HG03159 (cell line): Measurements from ENCODE around the gene CFAP251.
"Not testable (repeated sequence)": the region's sequence is repeated elsewhere in the genome, so short reads cannot be mapped to it uniquely, and the experiment has no call there.

ENCODE experiments used
- ATAC-seq: cut with Tn5 transposase; IDR thresholded peaks from one replicate; pipeline ENCODE4 v1.9.1; 2021; ENCODE audit warnings: mild to moderate bottlenecking, moderate library complexity; ENCODE audit not compliant: unreplicated experiment

Gene CFAP251

GRCh38 chr12:121917950-121918678, at the start of gene CFAP251:
Gene CFAP251 (plus strand): TSS chr12:121918592. CDS start chr12:121921306, 2,714 bp downstream.
- ATAC-seq, result peak; percentile 90

GRCh38 chr12:121869229-121869628, 49.2 kb upstream of the CFAP251 start:
- ATAC-seq, result not testable (repeated sequence)

- no peak for ATAC-seq
Measured at GRCh38 chr12:121871467-121871866, 46.9 kb upstream of the CFAP251 start.

- ATAC-seq, result no peak
Measured at GRCh38 chr12:121872546-121873215, 45.7 kb upstream of the CFAP251 start.

- ATAC-seq, result no peak
Measured at GRCh38 chr12:121873216-121873569, 45.2 kb upstream of the CFAP251 start.

GRCh38 chr12:121874071-121874470, 44.3 kb upstream of the CFAP251 start:
- no peak for ATAC-seq

- ATAC-seq, result no peak
Measured at GRCh38 chr12:121875582-121875981, 42.8 kb upstream of the CFAP251 start.

GRCh38 chr12:121876080-121876447, 42.3 kb upstream of the CFAP251 start:
- ATAC-seq, result not testable (repeated sequence)

- no peak for ATAC-seq
Measured at GRCh38 chr12:121883315-121883660, 35.1 kb upstream of the CFAP251 start.

- not testable (repeated sequence) for ATAC-seq
Measured at GRCh38 chr12:121885129-121885528, 33.3 kb upstream of the CFAP251 start.

GRCh38 chr12:121888083-121888477, 30.3 kb upstream of the CFAP251 start:
- ATAC-seq, result no peak

- peak; percentile 90 for ATAC-seq
Measured at GRCh38 chr12:121888478-121889273, 29.7 kb upstream of the CFAP251 start, which contains the start of gene PSMD9. Gene PSMD9 (plus strand): TSS chr12:121888790. CDS start chr12:121888857, 67 bp downstream.

- ATAC-seq, result no peak
Measured at GRCh38 chr12:121889274-121889624, 29.1 kb upstream of the CFAP251 start.

GRCh38 chr12:121889661-121890060, 28.7 kb upstream of the CFAP251 start:
- ATAC-seq, result not testable (repeated sequence)

- no peak for ATAC-seq
Measured at GRCh38 chr12:121892673-121893561, 25.5 kb upstream of the CFAP251 start.

GRCh38 chr12:121893961-121894460, 24.4 kb upstream of the CFAP251 start:
- no peak for ATAC-seq

- no peak for ATAC-seq
Measured at GRCh38 chr12:121894633-121895032, 23.8 kb upstream of the CFAP251 start.

- no peak for ATAC-seq
Measured at GRCh38 chr12:121898287-121898686, 20.1 kb upstream of the CFAP251 start.

- no peak for ATAC-seq
Measured at GRCh38 chr12:121899590-121899989, 18.8 kb upstream of the CFAP251 start.

GRCh38 chr12:121903202-121903601, 15.2 kb upstream of the CFAP251 start:
- no peak for ATAC-seq

GRCh38 chr12:121905746-121906145, 12.6 kb upstream of the CFAP251 start:
- ATAC-seq, result no peak
